AG08395 (cell line): ENCODE measurements around the gene RTN4R.

Experiments used
- DNase-seq: peaks from one replicate; pipeline ENCODE4 v3.0.0; 2012; ENCODE audit warnings: mixed read lengths, low spot score

RTN4R gene

DNA sequence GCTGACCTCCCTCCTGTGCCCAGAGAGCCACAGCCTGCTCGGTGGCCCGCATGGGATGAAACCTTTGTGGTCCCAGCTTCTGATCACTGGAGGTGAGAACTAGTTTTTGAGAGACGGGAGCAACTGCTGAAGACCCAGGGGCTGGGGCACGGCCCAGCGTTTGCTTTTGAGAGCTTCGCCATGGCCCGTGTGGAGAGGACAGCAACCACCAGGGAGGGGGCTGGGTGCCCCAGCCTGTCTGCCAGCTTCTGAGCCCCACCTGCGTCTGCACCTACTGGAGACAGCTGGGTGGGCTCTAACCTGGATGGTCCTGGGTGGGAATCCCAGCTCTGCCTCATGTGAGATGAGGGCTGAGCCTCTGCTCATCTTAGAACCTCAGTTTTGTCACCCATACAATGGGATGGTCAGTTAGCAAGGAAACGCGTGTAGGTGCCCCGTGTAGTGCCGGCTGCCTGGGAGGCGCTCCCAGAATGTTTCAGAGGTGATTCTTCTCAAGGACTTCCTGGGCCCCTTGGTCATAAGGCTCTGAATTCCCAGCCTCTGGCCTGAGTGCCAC, 66.2 kb downstream of the RTN4R start:
- DNase-seq: no peak

DNA sequence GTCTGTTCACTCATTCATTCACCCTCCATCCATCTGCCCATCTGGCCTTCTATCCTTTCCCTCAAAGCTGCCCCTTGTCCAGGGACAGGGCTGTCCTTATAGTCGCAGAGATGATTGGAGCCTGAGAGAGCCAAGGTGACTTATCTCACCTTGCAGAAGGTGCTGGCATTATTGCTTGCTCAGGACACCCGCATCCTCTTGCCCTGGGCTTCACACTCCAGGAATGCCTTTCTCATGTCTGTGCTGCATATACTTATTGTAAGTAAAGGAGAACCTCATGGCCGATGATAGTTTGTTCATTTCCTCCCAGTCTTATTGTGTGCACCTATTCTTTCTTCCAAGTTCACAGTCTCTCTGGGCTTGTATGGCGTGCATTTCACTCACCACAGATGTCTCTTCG, 68.2 kb downstream of the RTN4R start:
- no peak for DNase-seq

DNA sequence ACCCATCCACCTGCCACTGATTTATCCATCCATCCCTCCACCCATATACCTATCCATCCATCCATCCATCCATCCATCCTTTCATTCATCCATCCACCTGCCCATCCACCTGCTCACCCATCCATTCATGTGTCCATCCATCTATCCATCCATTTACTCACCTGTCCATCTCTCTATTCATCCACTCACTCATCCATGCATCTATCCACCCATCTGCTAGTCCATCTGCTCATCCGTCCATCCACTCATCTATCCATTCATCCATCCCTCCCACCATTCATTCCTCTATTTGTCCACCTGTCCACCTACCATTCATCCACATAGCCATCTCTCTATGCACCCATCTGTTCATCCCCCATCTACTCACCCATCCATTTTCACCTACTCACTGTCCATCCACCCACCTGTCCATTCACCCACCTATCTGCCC, 68.7 kb downstream of the RTN4R start:
- DNase-seq: no peak

DNA sequence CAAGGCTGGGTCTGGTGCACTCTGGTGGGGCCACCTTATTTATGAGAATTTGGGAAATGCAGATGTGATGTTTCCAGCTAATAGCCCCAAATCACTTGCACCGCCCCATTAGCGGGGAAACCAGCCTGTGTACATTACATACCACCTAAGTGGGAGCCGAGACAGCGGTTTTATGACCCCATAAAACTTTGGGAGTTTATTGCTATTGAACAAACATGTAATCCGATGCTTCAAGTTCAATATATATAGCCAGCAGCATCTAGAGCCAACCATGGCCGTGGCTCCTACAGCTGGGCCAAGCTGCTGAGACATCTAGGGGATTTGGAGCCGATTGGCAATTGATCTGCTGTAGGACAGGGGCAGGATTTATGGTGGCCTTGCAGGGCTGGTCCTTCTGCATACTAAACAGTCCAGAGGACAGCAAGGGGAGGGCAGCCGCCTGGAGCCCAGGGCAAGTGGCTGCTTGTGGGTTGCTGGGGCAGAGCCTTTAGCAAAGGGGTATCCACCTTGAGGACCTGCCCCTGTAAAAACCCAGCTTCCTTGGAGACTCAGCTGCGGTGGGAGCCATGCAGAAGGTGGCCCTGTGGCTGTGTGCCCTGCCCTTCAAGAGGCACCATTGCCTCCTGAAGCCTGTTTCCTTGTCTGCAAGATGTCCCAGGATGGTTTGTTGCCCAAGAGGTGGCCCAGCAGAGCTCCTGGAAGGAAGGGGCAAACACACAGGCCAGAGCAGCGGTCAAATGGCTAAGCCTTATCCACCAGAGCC, 69.4 kb downstream of the RTN4R start:
- DNase-seq: no peak

DNA sequence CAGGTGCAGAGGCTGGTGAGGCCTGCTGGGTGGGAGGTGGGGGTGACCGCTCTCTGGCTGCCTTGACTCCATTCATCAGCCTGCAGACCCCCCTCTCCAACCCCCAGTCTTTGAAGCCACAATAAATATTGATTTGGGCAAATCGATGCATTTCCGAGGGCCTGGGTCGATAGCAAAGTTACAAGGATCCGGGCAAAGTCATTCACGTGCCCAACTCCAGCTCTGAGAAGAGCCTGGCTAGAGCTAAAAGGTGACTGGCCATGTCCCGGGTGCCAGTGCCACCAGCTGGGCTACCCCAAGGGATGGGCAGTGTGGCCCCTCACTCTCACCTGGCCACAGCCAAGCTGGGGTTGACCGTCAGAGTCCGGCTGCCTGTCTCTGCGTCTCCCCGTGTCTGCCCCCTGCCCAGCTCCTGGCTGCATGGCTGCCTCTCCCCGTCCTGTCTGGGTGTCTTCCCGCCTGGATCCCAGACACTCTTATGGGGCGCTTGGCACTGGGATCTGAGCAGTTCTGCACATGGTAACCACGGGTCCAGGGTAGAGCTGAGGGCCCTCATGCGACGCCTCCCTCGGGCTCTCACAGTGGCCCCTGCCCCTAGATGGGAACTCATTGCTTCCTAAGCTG, 70.6 kb downstream of the RTN4R start:
- no peak for DNase-seq

DNA sequence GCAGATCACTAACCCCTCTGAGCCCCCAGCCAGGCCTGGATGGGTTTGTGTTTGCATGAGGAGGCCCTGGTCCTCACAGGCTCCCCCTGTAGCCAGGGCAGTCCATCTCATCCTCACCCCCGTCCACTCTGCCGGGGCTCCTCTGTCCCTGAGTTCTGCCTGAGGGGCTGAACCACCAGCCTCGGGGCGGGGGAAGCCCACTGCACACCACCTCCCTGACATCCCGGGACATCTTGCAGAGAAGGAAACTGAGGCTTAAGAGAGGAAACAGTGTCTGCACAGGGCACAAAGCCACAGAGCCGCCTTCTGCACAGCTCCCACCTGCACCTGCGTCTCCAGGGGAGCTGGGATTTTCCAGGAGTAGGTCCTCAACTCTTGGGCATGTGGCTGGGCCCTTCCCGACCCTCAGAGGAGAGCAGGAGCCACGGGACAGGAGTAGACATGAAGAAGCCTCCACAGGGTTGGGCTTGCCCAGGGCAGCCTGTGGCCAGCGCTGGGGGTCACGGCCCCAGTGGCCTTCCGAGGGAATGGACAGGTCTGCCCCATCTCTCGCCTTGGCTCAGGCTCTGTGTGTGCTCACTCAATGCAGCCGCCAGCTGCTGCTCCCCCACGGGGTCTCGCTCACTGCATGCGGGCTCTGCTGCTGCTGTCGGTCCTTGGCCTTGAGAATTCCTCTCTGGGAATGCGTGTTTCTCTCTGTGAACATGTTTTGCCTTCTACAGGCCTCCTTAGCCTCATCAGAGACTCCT, 71.8 kb downstream of the RTN4R start:
- no peak for DNase-seq

DNA sequence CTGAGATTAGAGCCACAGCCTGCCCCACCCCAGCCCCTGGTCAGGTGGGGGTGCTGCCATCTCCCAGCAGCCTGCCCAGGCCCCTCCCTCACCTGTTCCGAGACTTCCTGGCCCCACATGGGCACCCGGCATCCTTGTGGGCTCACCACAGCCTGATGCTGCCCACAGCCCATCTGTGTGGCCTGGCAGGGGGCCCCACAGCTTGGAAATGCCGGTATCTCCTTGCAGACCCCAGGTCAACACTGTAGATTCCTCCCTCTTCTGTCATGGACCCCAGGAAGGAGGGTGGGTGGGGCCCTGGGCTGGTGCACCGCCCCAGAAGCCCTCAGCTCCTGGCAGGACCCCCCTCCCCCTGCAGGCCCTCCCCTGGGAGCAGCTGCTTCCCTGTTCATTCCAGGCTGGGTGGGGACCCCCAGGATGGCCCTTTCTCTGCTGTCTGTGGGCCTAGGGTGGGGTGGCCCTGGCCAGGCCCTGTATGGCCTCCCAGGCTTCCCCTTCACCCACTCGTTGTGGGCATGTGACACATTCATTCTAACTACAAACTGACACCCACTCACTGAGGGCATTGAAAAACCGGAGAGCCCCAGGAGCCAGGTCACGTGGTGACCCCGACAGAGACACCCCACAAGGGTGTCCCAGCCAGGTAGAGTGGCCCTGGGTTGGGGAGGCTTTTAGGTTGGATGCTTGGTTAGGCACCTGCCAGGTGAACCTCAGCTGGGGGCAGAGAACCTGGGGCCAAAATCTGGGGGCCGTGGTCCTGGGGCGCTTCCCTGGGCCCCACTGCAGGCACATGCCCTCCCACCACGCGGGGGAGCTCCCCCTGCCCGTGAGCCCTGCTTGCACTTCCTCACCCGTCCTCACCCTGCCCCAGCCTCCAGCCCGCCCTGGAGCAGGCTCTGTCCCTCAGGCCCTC, 73.2 kb downstream of the RTN4R start:
- DNase-seq: no peak

DNA sequence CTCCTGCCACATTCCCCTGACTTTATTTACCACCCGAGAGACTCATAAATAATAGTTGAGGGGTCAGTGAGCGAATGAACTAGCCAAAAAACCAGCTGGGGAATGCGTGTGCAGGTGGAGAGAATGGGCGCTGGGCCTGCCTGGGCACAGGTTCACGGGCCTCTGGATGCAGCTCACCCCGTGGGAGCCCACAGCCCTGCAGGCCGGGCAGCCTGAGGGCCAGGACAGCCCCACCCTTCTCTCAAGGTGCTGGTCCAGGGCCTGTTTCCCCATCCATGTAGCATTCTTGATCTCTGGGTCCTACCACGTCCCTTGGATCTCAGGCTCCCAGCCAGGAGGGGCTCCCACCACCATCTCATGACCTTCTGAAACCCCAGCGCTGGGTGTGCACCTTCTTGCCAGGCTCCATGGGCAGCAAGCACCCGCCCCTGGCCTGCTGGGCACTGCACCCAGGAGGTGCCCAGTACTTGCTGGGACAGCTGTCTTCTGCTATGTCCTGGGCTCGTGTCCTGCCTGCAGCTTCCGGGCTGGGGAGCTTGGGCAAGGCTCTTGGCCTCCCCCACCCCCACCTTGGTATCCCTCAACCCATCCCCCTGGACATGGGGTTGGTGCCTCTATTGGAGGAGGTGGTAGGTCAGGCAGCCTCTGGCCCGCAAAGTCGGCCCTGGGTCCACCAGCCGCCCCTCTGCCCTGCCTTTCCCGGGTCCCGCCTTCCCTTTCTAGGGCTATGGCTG, 74.2 kb downstream of the RTN4R start:
- DNase-seq: no peak

DNA sequence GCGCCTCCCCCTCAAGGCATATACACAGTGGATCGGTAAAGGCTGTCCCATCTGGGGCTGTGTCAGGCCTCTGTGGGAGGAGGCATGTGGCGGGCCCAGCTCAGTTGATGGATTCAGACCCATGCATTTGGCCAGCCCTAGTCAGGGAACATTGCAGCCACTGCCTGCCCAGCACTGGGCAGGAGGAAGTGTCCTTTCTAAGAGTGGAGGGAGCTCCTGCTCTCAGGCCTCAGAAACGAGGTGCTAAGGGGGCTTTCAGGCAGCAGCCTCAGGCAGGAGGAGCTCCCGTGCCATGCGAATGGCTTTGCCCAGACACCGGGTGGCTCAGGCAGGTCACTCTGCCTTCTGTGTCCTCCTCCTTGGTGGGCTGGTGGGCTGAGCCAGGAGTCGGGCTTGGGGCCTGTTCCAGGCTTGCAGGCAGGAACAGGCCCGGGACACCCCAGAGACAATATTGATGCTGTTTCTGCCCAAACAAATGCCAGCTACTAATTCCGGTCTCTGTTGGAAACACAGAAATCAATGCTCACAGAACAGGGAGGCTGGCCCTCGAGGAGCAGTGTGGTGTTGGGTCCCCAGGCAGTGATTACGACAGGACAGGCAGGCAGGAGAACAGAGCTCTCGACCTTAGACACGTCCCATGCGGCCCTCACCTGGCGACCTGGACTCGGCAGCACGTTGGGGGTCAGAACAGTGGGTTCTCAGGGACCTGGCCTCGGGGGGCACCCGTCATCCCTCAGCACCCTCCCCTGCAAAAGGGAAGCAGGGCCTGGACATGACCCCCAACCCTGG, 75.0 kb downstream of the RTN4R start:
- no peak for DNase-seq

DNA sequence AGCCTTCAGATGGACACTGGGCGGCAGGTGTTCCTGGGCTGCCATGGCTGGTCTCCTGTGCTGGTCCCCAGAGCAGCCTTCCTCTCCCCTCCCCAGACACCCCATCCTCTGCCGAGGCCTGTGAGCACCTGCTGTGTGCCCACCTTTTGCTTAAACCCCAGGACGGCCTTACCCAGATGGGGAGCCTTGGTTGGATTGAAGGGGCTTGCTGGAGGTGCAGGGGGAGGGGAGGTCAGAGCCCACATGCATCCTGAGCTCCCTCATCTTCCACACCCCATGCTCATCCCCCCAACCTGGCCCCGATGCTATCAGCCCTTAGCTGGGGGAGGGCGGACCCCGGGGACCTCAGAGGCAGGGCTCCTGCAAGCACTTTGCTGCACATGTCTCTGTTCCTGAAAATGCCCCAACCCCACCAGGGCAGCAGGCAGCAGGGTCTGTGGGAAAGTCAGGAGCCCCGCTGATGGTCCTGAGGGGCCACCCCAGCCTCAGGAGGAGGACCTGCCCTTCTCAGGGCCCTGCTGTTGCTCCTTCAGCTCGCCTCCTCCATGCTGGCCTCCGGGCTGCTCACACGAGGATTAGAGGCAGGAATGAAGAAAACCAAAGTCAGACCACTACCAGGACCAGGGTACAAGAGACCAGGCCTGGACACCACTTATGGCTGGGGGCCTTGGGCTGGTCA, 75.7 kb downstream of the RTN4R start:
- DNase-seq: no peak

DNA sequence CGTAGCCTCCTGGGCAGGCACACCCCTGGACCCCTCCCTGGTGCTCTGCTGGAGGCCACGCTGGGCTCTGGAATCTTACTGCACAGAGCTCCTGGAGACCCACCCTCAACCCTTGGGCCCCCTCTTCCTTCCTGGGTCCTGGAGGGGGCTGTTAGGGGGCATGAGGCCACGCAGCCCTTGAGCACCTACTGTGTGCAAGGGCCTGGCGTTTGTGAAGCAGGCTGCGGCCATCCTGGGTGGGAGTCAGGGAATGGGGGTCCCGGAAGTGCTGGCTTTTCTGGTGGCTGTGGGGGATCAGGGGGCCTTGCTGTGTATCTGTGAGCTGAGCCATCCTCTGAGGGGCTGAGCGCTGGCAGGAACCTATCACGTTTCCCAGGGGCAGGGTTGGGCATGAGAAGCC, 76.3 kb downstream of the RTN4R start:
- no peak for DNase-seq
